GM12878 (cell line): ENCODE data around the gene UNC119. TPM values are rescaled to one million over a fixed set of nuclear protein-coding genes. Genes with fewer than 3 reads are reported as not detected.

ENCODE experiments used
- BCL11A ChIP-seq: IDR thresholded peaks from 2 replicates; pipeline ENCODE4 v1.6.1; 2011; ENCODE audit warnings: low read depth, low read length
- FOXM1 ChIP-seq: IDR thresholded peaks from 2 replicates; pipeline ENCODE4 v1.6.1; 2012; ENCODE audit warnings: low read depth, mild to moderate bottlenecking, inconsistent platforms, low read length, moderate library complexity
- IKZF1 ChIP-seq: fragments of 450-650 bp; conservative IDR thresholded peaks from 2 replicates; pipeline ENCODE4 v1.6.1; 2017; ENCODE audit warnings: antibody characterized with exemption, mild to moderate bottlenecking
- KAT2A ChIP-seq: conservative IDR thresholded peaks from 2 replicates; pipeline ENCODE4 v1.6.1; 2011; ENCODE audit warnings: low read depth, low read length; ENCODE audit not compliant: control insufficient read depth
- MXI1 ChIP-seq: fragments of 150-350 bp; IDR thresholded peaks from 2 replicates; pipeline ENCODE4 v1.6.1; 2011; ENCODE audit warnings: low read depth, mild to moderate bottlenecking, inconsistent platforms, low read length, improper control_type of control experiment
- PAX5 ChIP-seq: IDR thresholded peaks from 2 replicates; pipeline ENCODE4 v1.6.1; 2011; ENCODE audit warnings: low read depth, low read length, borderline replicate concordance
- PAX8 ChIP-seq: fragments of 450-650 bp; IDR thresholded peaks from 2 replicates; pipeline ENCODE4 v1.6.1; 2017; ENCODE audit warnings: mild to moderate bottlenecking, moderate library complexity
- POU2F2 ChIP-seq: IDR thresholded peaks from 3 replicates; pipeline ENCODE4 v1.6.1; 2011; ENCODE audit warnings: low read depth, mild to moderate bottlenecking, low read length, borderline replicate concordance
- SRF ChIP-seq, 2 experiments: IDR thresholded peaks; 2 replicates each; pipeline ENCODE4 v1.6.1; 2011; ENCODE audit warnings: low read depth in 2 of 2, low read length in 2 of 2, mild to moderate bottlenecking in 1 of 2, moderate library complexity in 1 of 2
- TAF1 ChIP-seq: IDR thresholded peaks from 2 replicates; pipeline ENCODE4 v1.6.1; 2011; ENCODE audit warnings: mild to moderate bottlenecking, low read depth, low read length, borderline replicate concordance
- ZNF384 ChIP-seq: IDR thresholded peaks from 2 replicates; pipeline ENCODE4 v1.6.1; 2012; ENCODE audit warnings: low read depth, mild to moderate bottlenecking, low read length, improper control_type of control experiment, borderline replicate concordance
- polyA plus RNA-seq, 11 experiments: library from polyadenylated mRNA; depleted of rRNA in 4 of 11; unstranded in 6 of 11; stranded (reverse) in 5 of 11; fragments of >200 nt; fragmentation: Nextera tagmentation in 4 of 11; fragmentation: Illumina TruSeq in 1 of 11; extraction: Ambion mirVana in 4 of 11; extraction: Trizol in 1 of 11; gene quantifications; 1 replicate in 1 of 11; 2 replicates in 10 of 11; pipeline versions ENCODE4 v1.2.1 to v1.2.3, GENCODE V29; 2011 to 2016; ENCODE audit warnings: inconsistent platforms in 2 of 11, missing spikeins in 2 of 11, low read depth in 1 of 11
- total RNA-seq, 4 experiments: library from RNA; depleted of rRNA in 3 of 4; stranded (reverse); fragments of >200 nt in 3 of 4; fragmentation: Illumina TruSeq in 1 of 4; extraction: Trizol in 1 of 4; gene quantifications; 2 replicates each; pipeline versions ENCODE4 v1.2.1 to v1.2.3, GENCODE V29; 2013 to 2021
- TF ChIP-seq, protein P1 (sequence below): fragments of 450-650 bp; IDR thresholded peaks from 2 replicates; pipeline ENCODE4 v1.6.1; 2017; ENCODE audit warnings: borderline replicate concordance
- TF ChIP-seq, protein P2 (sequence below): fragments of 450-650 bp; IDR thresholded peaks from 2 replicates; pipeline ENCODE4 v1.6.1; 2014; ENCODE audit warnings: mild to moderate bottlenecking
- TF ChIP-seq, protein P3 (sequence below): IDR thresholded peaks from 2 replicates; pipeline ENCODE4 v1.6.1; 2011; ENCODE audit warnings: low read depth, low read length, improper control_type of control experiment, borderline replicate concordance
- TF ChIP-seq, protein P4 (sequence below): fragments of 450-650 bp; IDR thresholded peaks from 2 replicates; pipeline ENCODE4 v1.6.1; 2016; ENCODE audit warnings: mild to moderate bottlenecking
- TF ChIP-seq, protein P5 (sequence below): IDR thresholded peaks from 2 replicates; pipeline ENCODE4 v1.6.1; 2011; ENCODE audit warnings: low read depth, mild to moderate bottlenecking, low read length, moderate library complexity, borderline replicate concordance; ENCODE audit errors: extremely low read depth
- TF ChIP-seq, protein P6 (sequence below): IDR thresholded peaks from 2 replicates; pipeline ENCODE4 v1.6.1; 2012; ENCODE audit warnings: low read depth, low read length, improper control_type of control experiment
- TF ChIP-seq, protein P7 (sequence below): fragments of 450-650 bp; IDR thresholded peaks from 2 replicates; pipeline ENCODE4 v1.6.1; 2017; ENCODE audit warnings: mild to moderate bottlenecking
- TF ChIP-seq, protein P8 (sequence below): fragments of 450-650 bp; IDR thresholded peaks from 2 replicates; pipeline ENCODE4 v1.6.1; 2016; ENCODE audit warnings: mild to moderate bottlenecking, moderate library complexity, borderline replicate concordance

UNC119 gene
- total and polyA plus RNA-seq, 10 of the 15 experiments (the other 5 are each of a cell fraction or from before 2014, with no cell fraction given): 2.7 to 436 (median 57.8) TPM

DNA sequence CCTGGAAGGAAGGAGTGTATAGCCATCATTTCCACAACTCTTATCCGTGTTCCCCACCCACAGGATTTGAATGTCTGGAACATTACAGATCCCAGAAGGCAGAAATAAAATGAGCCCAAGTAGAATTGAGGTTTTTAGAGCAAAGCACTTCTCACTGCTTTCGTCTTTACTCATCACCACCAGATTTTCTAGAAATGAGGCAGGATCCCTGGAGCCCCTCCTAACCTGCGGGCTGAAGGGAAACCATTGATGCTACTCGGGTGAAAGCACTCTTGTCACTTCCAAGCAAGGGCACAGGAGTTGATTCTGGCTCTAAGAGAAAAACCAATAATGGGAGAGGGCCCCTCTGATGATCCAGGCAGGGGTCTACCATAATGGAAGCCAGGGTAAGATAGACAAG, 27.1 kb upstream of the UNC119 start (continued):
- TF ChIP-seq, protein P1, sequence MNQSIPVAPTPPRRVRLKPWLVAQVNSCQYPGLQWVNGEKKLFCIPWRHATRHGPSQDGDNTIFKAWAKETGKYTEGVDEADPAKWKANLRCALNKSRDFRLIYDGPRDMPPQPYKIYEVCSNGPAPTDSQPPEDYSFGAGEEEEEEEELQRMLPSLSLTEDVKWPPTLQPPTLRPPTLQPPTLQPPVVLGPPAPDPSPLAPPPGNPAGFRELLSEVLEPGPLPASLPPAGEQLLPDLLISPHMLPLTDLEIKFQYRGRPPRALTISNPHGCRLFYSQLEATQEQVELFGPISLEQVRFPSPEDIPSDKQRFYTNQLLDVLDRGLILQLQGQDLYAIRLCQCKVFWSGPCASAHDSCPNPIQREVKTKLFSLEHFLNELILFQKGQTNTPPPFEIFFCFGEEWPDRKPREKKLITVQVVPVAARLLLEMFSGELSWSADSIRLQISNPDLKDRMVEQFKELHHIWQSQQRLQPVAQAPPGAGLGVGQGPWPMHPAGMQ: no peak
- TF ChIP-seq, protein P2, sequence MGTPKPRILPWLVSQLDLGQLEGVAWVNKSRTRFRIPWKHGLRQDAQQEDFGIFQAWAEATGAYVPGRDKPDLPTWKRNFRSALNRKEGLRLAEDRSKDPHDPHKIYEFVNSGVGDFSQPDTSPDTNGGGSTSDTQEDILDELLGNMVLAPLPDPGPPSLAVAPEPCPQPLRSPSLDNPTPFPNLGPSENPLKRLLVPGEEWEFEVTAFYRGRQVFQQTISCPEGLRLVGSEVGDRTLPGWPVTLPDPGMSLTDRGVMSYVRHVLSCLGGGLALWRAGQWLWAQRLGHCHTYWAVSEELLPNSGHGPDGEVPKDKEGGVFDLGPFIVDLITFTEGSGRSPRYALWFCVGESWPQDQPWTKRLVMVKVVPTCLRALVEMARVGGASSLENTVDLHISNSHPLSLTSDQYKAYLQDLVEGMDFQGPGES: no peak
- TF ChIP-seq KAT2A: no peak
- TF ChIP-seq POU2F2: no peak
- no peak for TF ChIP-seq TAF1
- no peak for TF ChIP-seq ZNF384
- TF ChIP-seq PAX8: no peak
- TF ChIP-seq, protein P3, sequence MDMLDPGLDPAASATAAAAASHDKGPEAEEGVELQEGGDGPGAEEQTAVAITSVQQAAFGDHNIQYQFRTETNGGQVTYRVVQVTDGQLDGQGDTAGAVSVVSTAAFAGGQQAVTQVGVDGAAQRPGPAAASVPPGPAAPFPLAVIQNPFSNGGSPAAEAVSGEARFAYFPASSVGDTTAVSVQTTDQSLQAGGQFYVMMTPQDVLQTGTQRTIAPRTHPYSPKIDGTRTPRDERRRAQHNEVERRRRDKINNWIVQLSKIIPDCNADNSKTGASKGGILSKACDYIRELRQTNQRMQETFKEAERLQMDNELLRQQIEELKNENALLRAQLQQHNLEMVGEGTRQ: no peak
- TF ChIP-seq, protein P4, sequence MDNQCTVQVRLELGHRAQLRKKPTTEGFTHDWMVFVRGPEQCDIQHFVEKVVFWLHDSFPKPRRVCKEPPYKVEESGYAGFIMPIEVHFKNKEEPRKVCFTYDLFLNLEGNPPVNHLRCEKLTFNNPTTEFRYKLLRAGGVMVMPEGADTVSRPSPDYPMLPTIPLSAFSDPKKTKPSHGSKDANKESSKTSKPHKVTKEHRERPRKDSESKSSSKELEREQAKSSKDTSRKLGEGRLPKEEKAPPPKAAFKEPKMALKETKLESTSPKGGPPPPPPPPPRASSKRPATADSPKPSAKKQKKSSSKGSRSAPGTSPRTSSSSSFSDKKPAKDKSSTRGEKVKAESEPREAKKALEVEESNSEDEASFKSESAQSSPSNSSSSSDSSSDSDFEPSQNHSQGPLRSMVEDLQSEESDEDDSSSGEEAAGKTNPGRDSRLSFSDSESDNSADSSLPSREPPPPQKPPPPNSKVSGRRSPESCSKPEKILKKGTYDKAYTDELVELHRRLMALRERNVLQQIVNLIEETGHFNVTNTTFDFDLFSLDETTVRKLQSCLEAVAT: no peak
- TF ChIP-seq, protein P5, sequence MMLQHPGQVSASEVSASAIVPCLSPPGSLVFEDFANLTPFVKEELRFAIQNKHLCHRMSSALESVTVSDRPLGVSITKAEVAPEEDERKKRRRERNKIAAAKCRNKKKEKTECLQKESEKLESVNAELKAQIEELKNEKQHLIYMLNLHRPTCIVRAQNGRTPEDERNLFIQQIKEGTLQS: no peak
- TF ChIP-seq, protein P6, sequence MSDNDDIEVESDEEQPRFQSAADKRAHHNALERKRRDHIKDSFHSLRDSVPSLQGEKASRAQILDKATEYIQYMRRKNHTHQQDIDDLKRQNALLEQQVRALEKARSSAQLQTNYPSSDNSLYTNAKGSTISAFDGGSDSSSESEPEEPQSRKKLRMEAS: no peak
- TF ChIP-seq PAX5: no peak
- TF ChIP-seq MXI1: no peak
- TF ChIP-seq BCL11A: peak; percentile 67
- TF ChIP-seq, protein P7, sequence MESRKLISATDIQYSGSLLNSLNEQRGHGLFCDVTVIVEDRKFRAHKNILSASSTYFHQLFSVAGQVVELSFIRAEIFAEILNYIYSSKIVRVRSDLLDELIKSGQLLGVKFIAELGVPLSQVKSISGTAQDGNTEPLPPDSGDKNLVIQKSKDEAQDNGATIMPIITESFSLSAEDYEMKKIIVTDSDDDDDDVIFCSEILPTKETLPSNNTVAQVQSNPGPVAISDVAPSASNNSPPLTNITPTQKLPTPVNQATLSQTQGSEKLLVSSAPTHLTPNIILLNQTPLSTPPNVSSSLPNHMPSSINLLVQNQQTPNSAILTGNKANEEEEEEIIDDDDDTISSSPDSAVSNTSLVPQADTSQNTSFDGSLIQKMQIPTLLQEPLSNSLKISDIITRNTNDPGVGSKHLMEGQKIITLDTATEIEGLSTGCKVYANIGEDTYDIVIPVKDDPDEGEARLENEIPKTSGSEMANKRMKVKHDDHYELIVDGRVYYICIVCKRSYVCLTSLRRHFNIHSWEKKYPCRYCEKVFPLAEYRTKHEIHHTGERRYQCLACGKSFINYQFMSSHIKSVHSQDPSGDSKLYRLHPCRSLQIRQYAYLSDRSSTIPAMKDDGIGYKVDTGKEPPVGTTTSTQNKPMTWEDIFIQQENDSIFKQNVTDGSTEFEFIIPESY: no peak
- no peak for TF ChIP-seq SRF (IDR thresholded peaks at IDR 0.05; ENCODE audit: low read depth in 2 of 2, low read length in 2 of 2)
- TF ChIP-seq FOXM1: no peak
- TF ChIP-seq, protein P8, sequence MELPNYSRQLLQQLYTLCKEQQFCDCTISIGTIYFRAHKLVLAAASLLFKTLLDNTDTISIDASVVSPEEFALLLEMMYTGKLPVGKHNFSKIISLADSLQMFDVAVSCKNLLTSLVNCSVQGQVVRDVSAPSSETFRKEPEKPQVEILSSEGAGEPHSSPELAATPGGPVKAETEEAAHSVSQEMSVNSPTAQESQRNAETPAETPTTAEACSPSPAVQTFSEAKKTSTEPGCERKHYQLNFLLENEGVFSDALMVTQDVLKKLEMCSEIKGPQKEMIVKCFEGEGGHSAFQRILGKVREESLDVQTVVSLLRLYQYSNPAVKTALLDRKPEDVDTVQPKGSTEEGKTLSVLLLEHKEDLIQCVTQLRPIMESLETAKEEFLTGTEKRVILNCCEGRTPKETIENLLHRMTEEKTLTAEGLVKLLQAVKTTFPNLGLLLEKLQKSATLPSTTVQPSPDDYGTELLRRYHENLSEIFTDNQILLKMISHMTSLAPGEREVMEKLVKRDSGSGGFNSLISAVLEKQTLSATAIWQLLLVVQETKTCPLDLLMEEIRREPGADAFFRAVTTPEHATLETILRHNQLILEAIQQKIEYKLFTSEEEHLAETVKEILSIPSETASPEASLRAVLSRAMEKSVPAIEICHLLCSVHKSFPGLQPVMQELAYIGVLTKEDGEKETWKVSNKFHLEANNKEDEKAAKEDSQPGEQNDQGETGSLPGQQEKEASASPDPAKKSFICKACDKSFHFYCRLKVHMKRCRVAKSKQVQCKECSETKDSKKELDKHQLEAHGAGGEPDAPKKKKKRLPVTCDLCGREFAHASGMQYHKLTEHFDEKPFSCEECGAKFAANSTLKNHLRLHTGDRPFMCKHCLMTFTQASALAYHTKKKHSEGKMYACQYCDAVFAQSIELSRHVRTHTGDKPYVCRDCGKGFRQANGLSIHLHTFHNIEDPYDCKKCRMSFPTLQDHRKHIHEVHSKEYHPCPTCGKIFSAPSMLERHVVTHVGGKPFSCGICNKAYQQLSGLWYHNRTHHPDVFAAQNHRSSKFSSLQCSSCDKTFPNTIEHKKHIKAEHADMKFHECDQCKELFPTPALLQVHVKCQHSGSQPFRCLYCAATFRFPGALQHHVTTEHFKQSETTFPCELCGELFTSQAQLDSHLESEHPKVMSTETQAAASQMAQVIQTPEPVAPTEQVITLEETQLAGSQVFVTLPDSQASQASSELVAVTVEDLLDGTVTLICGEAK: no peak
- 0 out of 2 replicates have a peak, but pooled peaks have one; percentile 16 for TF ChIP-seq IKZF1
